Measurements from ENCODE around the gene SLC5A11. TPM values are rescaled to one million over a fixed set of nuclear protein-coding genes. Genes with fewer than 3 reads are reported as not detected.

The SLC5A11 gene
- total RNA-seq, 2 experiments from 2014 or later = 0.10 TPM; not detected in 1

- DNase-seq = no peak
- H3K4me1 Mint-ChIP-seq = peaks cover 2% of the 10 kb centered on the region
- no peaks in the 10 kb centered on the region for H3K9me3 Mint-ChIP-seq
- no peak overlapping the region for H3K27ac Mint-ChIP-seq
- no peak overlapping the region for H3K4me3 Mint-ChIP-seq
- no peaks in the 10 kb centered on the region for H3K27me3 Mint-ChIP-seq
- peaks cover under 1% of the 10 kb centered on the region for H3K36me3 Mint-ChIP-seq
Measured at GRCh38 chr16:24909856-24910255, 64.1 kb downstream of the SLC5A11 start.

- no peak for DNase-seq
- Mint-ChIP-seq H3K9me3 (no peaks in the 10 kb centered on the region), H3K4me3 (no peak overlapping the region), H3K27ac (no peak overlapping the region), H3K36me3 (peaks cover 20% of the 10 kb centered on the region), H3K4me1 (peaks cover 1% of the 10 kb centered on the region), H3K27me3 (no peaks in the 10 kb centered on the region)
Measured at GRCh38 chr16:24915019-24915418, 69.3 kb downstream of the SLC5A11 start.

GRCh38 chr16:24915576-24915975, 69.8 kb downstream of the SLC5A11 start:
- H3K4me3 Mint-ChIP-seq = no peak overlapping the region
- no peaks in the 10 kb centered on the region for H3K27me3 Mint-ChIP-seq
- peaks cover 20% of the 10 kb centered on the region for H3K36me3 Mint-ChIP-seq
- no peak for DNase-seq
- H3K27ac Mint-ChIP-seq = no peak overlapping the region
- H3K9me3 Mint-ChIP-seq = no peaks in the 10 kb centered on the region
- peaks cover 1% of the 10 kb centered on the region for H3K4me1 Mint-ChIP-seq

- no peak for DNase-seq
- no peaks in the 10 kb centered on the region for H3K27me3 Mint-ChIP-seq
- no peak overlapping the region for H3K4me3 Mint-ChIP-seq
- H3K36me3 Mint-ChIP-seq = peaks cover 28% of the 10 kb centered on the region
- H3K27ac Mint-ChIP-seq = peak overlapping the region; percentile 42
- H3K4me1 Mint-ChIP-seq = peaks cover 14% of the 10 kb centered on the region
- H3K9me3 Mint-ChIP-seq = no peaks in the 10 kb centered on the region
Measured at GRCh38 chr16:24917236-24917635, 71.5 kb downstream of the SLC5A11 start.

GRCh38 chr16:24917891-24918290, 72.1 kb downstream of the SLC5A11 start:
- DNase-seq = no peak
- Mint-ChIP-seq H3K36me3 (peaks cover 29% of the 10 kb centered on the region), H3K4me3 (no peak overlapping the region), H3K27me3 (no peaks in the 10 kb centered on the region), H3K27ac (no peak overlapping the region), H3K9me3 (no peaks in the 10 kb centered on the region), H3K4me1 (peaks cover 17% of the 10 kb centered on the region)

GRCh38 chr16:24918641-24919040, 72.9 kb downstream of the SLC5A11 start:
- H3K27me3 Mint-ChIP-seq = no peaks in the 10 kb centered on the region
- H3K9me3 Mint-ChIP-seq = no peaks in the 10 kb centered on the region
- no peak overlapping the region for H3K27ac Mint-ChIP-seq
- no peak overlapping the region for H3K4me3 Mint-ChIP-seq
- H3K36me3 Mint-ChIP-seq = peaks cover 31% of the 10 kb centered on the region
- H3K4me1 Mint-ChIP-seq = peaks cover 18% of the 10 kb centered on the region
- no peak for DNase-seq

- Mint-ChIP-seq H3K36me3 (peaks cover 31% of the 10 kb centered on the region), H3K9me3 (no peaks in the 10 kb centered on the region), H3K4me1 (peaks cover 18% of the 10 kb centered on the region), H3K27me3 (no peaks in the 10 kb centered on the region), H3K27ac (no peak overlapping the region), H3K4me3 (no peak overlapping the region)
- no peak for DNase-seq
Measured at GRCh38 chr16:24919536-24919935, 73.8 kb downstream of the SLC5A11 start.

- peaks cover 18% of the 10 kb centered on the region for H3K4me1 Mint-ChIP-seq
- peaks cover 27% of the 10 kb centered on the region for H3K36me3 Mint-ChIP-seq
- peak overlapping the region; percentile 44 for H3K27ac Mint-ChIP-seq
- DNase-seq = no peak
- no peaks in the 10 kb centered on the region for H3K9me3 Mint-ChIP-seq
- H3K27me3 Mint-ChIP-seq = no peaks in the 10 kb centered on the region
- no peak overlapping the region for H3K4me3 Mint-ChIP-seq
Measured at GRCh38 chr16:24920568-24920967, 74.8 kb downstream of the SLC5A11 start.

- Mint-ChIP-seq H3K4me3 (no peak overlapping the region), H3K9me3 (no peaks in the 10 kb centered on the region), H3K27me3 (no peaks in the 10 kb centered on the region), H3K27ac (peak overlapping the region; percentile 44), H3K36me3 (peaks cover 24% of the 10 kb centered on the region), H3K4me1 (peaks cover 18% of the 10 kb centered on the region)
- no peak for DNase-seq
Measured at GRCh38 chr16:24921229-24921628, 75.5 kb downstream of the SLC5A11 start.

GRCh38 chr16:24925163-24925562, 79.4 kb downstream of the SLC5A11 start:
- Mint-ChIP-seq H3K36me3 (peaks cover 19% of the 10 kb centered on the region), H3K27me3 (no peaks in the 10 kb centered on the region), H3K27ac (no peak overlapping the region), H3K4me1 (peaks cover 17% of the 10 kb centered on the region), H3K9me3 (no peaks in the 10 kb centered on the region), H3K4me3 (no peak overlapping the region)
- no peak for DNase-seq

GRCh38 chr16:24929409-24929808, 83.6 kb downstream of the SLC5A11 start:
- no peaks in the 10 kb centered on the region for H3K27me3 Mint-ChIP-seq
- H3K36me3 Mint-ChIP-seq = peaks cover 13% of the 10 kb centered on the region
- no peaks in the 10 kb centered on the region for H3K9me3 Mint-ChIP-seq
- no peaks in the 10 kb centered on the region for H3K4me1 Mint-ChIP-seq
- H3K27ac Mint-ChIP-seq = no peak overlapping the region
- no peak overlapping the region for H3K4me3 Mint-ChIP-seq
- no peak for DNase-seq

- H3K36me3 Mint-ChIP-seq = peaks cover 17% of the 10 kb centered on the region
- H3K4me1 Mint-ChIP-seq = no peaks in the 10 kb centered on the region
- no peaks in the 10 kb centered on the region for H3K27me3 Mint-ChIP-seq
- H3K27ac Mint-ChIP-seq = no peak overlapping the region
- H3K4me3 Mint-ChIP-seq = no peak overlapping the region
- DNase-seq = no peak
- no peaks in the 10 kb centered on the region for H3K9me3 Mint-ChIP-seq
Measured at GRCh38 chr16:24930440-24930839, 84.7 kb downstream of the SLC5A11 start.

GRCh38 chr16:24931091-24931490, 85.3 kb downstream of the SLC5A11 start:
- no peak overlapping the region for H3K4me3 Mint-ChIP-seq
- H3K9me3 Mint-ChIP-seq = no peaks in the 10 kb centered on the region
- no peak overlapping the region for H3K27ac Mint-ChIP-seq
- H3K36me3 Mint-ChIP-seq = peaks cover 20% of the 10 kb centered on the region
- H3K4me1 Mint-ChIP-seq = no peaks in the 10 kb centered on the region
- DNase-seq = no peak
- no peaks in the 10 kb centered on the region for H3K27me3 Mint-ChIP-seq

GRCh38 chr16:24935336-24935735, 89.6 kb downstream of the SLC5A11 start:
- Mint-ChIP-seq H3K9me3 (no peaks in the 10 kb centered on the region), H3K27ac (no peak overlapping the region), H3K4me3 (no peak overlapping the region), H3K36me3 (peaks cover 14% of the 10 kb centered on the region), H3K4me1 (no peaks in the 10 kb centered on the region), H3K27me3 (no peaks in the 10 kb centered on the region)
- no peak for DNase-seq

- no peak overlapping the region for H3K4me3 Mint-ChIP-seq
- H3K27me3 Mint-ChIP-seq = no peaks in the 10 kb centered on the region
- no peak overlapping the region for H3K27ac Mint-ChIP-seq
- H3K4me1 Mint-ChIP-seq = no peaks in the 10 kb centered on the region
- H3K9me3 Mint-ChIP-seq = no peaks in the 10 kb centered on the region
- DNase-seq = no peak
- peaks cover 12% of the 10 kb centered on the region for H3K36me3 Mint-ChIP-seq
Measured at GRCh38 chr16:24936151-24936550, 90.4 kb downstream of the SLC5A11 start.

GRCh38 chr16:24939224-24939623, 93.5 kb downstream of the SLC5A11 start:
- no peak for DNase-seq
- H3K27ac Mint-ChIP-seq = peak overlapping the region; percentile 25
- H3K4me1 Mint-ChIP-seq = no peaks in the 10 kb centered on the region
- H3K27me3 Mint-ChIP-seq = no peaks in the 10 kb centered on the region
- H3K9me3 Mint-ChIP-seq = no peaks in the 10 kb centered on the region
- H3K36me3 Mint-ChIP-seq = peaks cover 19% of the 10 kb centered on the region
- no peak overlapping the region for H3K4me3 Mint-ChIP-seq

GRCh38 chr16:24939738-24940137, 94.0 kb downstream of the SLC5A11 start:
- DNase-seq = no peak
- H3K4me1 Mint-ChIP-seq = no peaks in the 10 kb centered on the region
- H3K9me3 Mint-ChIP-seq = no peaks in the 10 kb centered on the region
- no peaks in the 10 kb centered on the region for H3K27me3 Mint-ChIP-seq
- peaks cover 17% of the 10 kb centered on the region for H3K36me3 Mint-ChIP-seq
- no peak overlapping the region for H3K4me3 Mint-ChIP-seq
- no peak overlapping the region for H3K27ac Mint-ChIP-seq

All from activated naive CD8-positive, alpha-beta T cell treated with anti-CD3 and anti-CD28 coated beads for 36 hours (primary cell).